Pancreas (tissue), 10 donors: ENCODE data around the gene SMURF1. TPM values are rescaled to one million over a fixed set of nuclear protein-coding genes. Genes with fewer than 3 reads are reported as not detected.
"Not testable (repeated sequence)": the region's sequence is repeated elsewhere in the genome, so short reads cannot be mapped to it uniquely, and the experiment has no call there.

Source experiments
- ATAC-seq, 4 donors: fragments of 200-7000 bp; cut with Tn5 transposase; one replicate each; pipeline versions ENCODE4 v1.8.0 to v1.9.1; 2020; ENCODE audit warnings: mild to moderate bottlenecking in 4 of 4, moderate library complexity in 4 of 4
- DNase-seq, 6 donors: peaks; one replicate each; pipeline ENCODE4 v3.0.0-alpha.2; 2020
- FAIRE-seq: peaks from 2 replicates; lab custom pipeline; 2012; peaks lifted over from hg19 to GRCh38; lab: Jason Lieb, UNC
- H3K27ac ChIP-seq, 4 donors: fragments of 200-600 bp; sonication (generic); 1 replicate in 3 of 4; 2 replicates in 1 of 4; pipeline versions ENCODE4 v1.5.0 to v1.8.0; 2020
- H3K27me3 ChIP-seq, 4 donors: fragments of 200-600 bp; one replicate each; pipeline ENCODE4 v1.8.0; 2021
- H3K36me3 ChIP-seq, 3 donors: fragments of 200-600 bp; sonication (generic) in 1 of 3; one replicate each; pipeline versions ENCODE4 v1.5.0 to v1.8.0; 2020 to 2021
- H3K4me1 ChIP-seq, 3 donors: fragments of 200-600 bp; one replicate each; pipeline ENCODE4 v1.8.0; 2021
- H3K4me3 ChIP-seq, 4 donors: fragments of 200-600 bp; sonication (generic) in 2 of 4; one replicate each; pipeline versions ENCODE4 v1.5.0 to v1.8.0; 2020 to 2021
- H3K9me3 ChIP-seq, 4 donors: fragments of 200-600 bp; one replicate each; pipeline ENCODE4 v1.8.0; 2021
- WGBS, 2 donors: extraction: QIAGEN DNeasy Blood & Tissue Kit; methylation state at CpG; one replicate each; pipeline ENCODE4 v1.1.7; 2013; 5-methylcytosine and 5-hydroxymethylcytosine counted together
- intact Hi-C, 3 donors: fragments of 100-400 bp; cut with DNase I; formaldehyde crosslinking; loops; one replicate each; pipeline versions ENCODE4 v1.11.1 to v1.14.2; 2022
- polyA plus RNA-seq, 2 donors: library from polyadenylated mRNA; stranded (reverse); fragments of 200-250 nt; gene quantifications; one replicate each; pipeline ENCODE4 v1.2.3, GENCODE V29; 2013
- total RNA-seq, 6 donors: library from RNA; stranded (reverse); fragmentation: NEBNext Ultra II Directional in 4 of 6; extraction: Animal tissue kit (Norgen Biotek cat#: 25700) in 4 of 6; gene quantifications; one replicate each; pipeline versions ENCODE4 v1.2.1 to v1.2.4, GENCODE V29; 2021 to 2023
- TF ChIP-seq, protein P1 (sequence below), 4 donors: fragments of 200-600 bp; sonication (generic) in 3 of 4; IDR thresholded peaks; one replicate each; pipeline versions ENCODE4 v1.5.0 to v1.8.0; 2021; ENCODE audit warnings: antibody characterized with exemption in 4 of 4
- donor health status: healthy with polysubstance abuse.
- donor health status: DM: no; HTN: no; CAD: no; lungs with moderate emphysema.
- donor health status: DM: no; HTN: no; CAD: no.
- donor health status: control.
- donor health status: control.
- donor health status: Bipolar disorder and iron deficiency.
- donor health status: DM: yes; HTN: yes; CAD: no.
- donor health status: DM: no; HTN: no; CAD: no.
- donor health status: DM: no; HTN: no; CAD: no.
- donor health status: DM: yes; HTN: yes; CAD: no.

SMURF1 gene
- total and polyA plus RNA-seq, 8 donors = 7.6 to 22.7 (median 14.1) TPM

DNA sequence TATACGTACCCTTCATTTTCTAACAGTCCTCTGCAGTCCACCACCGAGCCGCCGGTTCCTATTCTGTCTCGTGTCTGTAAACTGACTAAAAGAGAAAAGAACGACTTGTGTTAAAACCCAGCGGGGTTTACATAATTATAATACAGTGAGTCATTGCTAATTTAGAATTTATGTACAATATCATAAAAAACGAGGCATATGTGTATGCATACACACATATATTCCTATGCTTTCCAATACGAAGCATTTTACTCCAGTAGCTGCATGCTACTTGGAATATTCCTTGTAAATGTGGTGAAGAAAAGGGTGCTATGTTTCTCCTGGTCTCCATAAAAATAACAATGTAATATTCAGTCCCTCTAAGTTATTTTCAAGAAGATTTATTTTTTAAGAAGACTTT lies 89.1 kb downstream of the SMURF1 start:
- Histone ChIP-seq H3K4me3 (no peak overlapping the region), H3K4me1 (peaks cover 0 to 6% (median 0%) of the 10 kb centered on the region in 3 donors), H3K27me3 (no peaks in the 10 kb centered on the region), H3K36me3 (peaks cover 0 to 55% (median 22%) of the 10 kb centered on the region in 3 donors), H3K27ac (no peak overlapping the region), H3K9me3 (no peaks in the 10 kb centered on the region)
- WGBS, 2 donors = 88 to 92% methylated on average over 9 of the region's 9 CpGs
- TF ChIP-seq, protein P1, sequence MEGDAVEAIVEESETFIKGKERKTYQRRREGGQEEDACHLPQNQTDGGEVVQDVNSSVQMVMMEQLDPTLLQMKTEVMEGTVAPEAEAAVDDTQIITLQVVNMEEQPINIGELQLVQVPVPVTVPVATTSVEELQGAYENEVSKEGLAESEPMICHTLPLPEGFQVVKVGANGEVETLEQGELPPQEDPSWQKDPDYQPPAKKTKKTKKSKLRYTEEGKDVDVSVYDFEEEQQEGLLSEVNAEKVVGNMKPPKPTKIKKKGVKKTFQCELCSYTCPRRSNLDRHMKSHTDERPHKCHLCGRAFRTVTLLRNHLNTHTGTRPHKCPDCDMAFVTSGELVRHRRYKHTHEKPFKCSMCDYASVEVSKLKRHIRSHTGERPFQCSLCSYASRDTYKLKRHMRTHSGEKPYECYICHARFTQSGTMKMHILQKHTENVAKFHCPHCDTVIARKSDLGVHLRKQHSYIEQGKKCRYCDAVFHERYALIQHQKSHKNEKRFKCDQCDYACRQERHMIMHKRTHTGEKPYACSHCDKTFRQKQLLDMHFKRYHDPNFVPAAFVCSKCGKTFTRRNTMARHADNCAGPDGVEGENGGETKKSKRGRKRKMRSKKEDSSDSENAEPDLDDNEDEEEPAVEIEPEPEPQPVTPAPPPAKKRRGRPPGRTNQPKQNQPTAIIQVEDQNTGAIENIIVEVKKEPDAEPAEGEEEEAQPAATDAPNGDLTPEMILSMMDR (IDR thresholded peaks at IDR 0.05) = no peak
- no peak for FAIRE-seq
- intact Hi-C loops = loop anchor here in 1 of 3 donors (10.0 kb wide), 1 partner anchor 90 kb away; the partner anchor contains the start of gene SMURF1
- no peak for DNase-seq
- no peak for ATAC-seq

DNA sequence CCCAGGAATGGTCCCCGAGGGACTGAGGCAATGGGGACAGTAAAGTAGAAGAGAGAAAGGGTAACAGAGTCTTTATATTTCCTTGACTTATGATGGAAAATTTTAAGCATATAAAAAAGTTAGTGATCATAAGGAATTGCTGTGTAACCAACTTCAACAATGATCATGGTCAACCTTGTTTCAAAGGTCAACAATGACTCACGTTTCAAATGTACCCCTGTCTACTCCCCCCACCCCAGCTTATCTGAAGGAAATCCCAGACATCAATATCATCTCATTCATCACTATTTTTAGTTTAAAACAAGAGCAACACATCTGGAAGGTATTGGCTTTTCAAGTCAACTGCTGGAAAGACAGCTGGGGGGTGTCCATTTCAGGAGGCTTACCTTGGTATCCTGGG lies 92.9 kb downstream of the SMURF1 start:
- H3K27me3 ChIP-seq = no peaks in the 10 kb centered on the region
- H3K36me3 ChIP-seq = peaks cover 3 to 69% (median 18%) of the 10 kb centered on the region in 3 donors
- intact Hi-C loops = loop anchor here in 1 of 3 donors (10.0 kb wide), 1 partner anchor 94 kb away; the partner anchor contains the start of gene SMURF1
- H3K4me3 ChIP-seq = no peak overlapping the region
- H3K4me1 ChIP-seq = peaks cover 0 to 6% (median 0%) of the 10 kb centered on the region in 3 donors
- ATAC-seq (peak; percentile 32 to 73 (median 50)), FAIRE-seq (no peak), DNase-seq (no peak)
- TF ChIP-seq, protein P1 (IDR thresholded peaks at IDR 0.05) = no peak
- WGBS, 2 donors = 46 to 49% methylated on average over 2 of the region's 2 CpGs
- H3K27ac ChIP-seq = no peak overlapping the region
- no peaks in the 10 kb centered on the region for H3K9me3 ChIP-seq

DNA sequence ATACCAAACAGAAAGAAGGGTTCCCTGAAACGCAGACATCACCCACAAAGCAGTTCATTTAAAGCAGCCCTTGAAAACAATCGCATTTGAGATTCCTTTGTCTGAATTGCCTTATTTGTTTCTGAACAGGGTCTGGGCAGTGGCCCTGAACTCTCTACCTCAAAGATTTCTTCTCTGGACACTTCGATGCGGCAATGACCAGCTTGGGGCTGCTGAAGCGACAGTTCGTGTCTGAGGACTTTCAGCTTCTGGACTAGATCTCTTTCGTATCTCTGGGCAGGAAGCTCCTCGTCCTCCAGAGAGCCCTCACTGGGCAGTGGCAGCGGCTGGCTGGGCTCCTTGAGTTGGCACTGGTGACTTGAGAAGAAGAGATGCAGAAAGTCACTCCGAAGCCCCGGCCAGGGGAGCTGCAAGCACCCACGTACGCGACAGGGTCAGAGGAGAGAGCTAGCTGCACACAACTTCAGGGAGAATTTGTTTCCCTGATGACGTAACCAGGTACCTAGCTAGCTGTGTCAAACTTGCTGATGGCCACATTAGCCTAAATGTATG lies 96.3 kb downstream of the SMURF1 start:
- Histone ChIP-seq H3K9me3 (no peaks in the 10 kb centered on the region), H3K27me3 (no peaks in the 10 kb centered on the region), H3K4me3 (no peak overlapping the region), H3K4me1 (peaks cover 0 to 6% (median 0%) of the 10 kb centered on the region in 3 donors), H3K36me3 (peaks cover 3 to 70% (median 9%) of the 10 kb centered on the region in 3 donors), H3K27ac (no peak overlapping the region)
- DNase-seq (no peak), FAIRE-seq (no peak), ATAC-seq (no peak)
- TF ChIP-seq, protein P1 (IDR thresholded peaks at IDR 0.05) = no peak
- intact Hi-C loops = loop anchor here in 1 of 3 donors (10.0 kb wide), 1 partner anchor 257 kb away; no protein-coding TSS in a partner anchor
- 89 to 95% methylated on average over 15 of the region's 15 CpGs for WGBS, 2 donors

DNA sequence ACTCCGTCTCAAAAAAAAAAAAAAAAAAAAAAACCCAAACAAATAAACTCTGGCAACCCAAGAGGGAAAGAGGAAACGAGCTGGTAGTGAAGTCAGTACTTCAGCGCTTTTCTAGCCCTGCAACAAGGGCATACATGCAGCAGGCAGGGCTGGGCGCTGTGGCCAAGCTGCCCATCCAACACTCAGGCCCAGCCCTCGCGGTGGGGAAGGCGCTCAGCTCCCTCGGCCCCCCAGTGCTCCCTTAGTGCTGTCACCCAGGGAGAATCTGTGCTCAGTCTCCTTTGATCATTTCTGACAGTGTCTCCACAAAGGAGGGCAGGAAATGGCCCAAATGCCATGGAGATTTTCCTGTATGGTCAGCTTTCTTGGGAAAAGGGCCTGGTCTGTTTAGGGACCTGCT lies 97.2 kb downstream of the SMURF1 start:
- Histone ChIP-seq H3K36me3 (peaks cover 3 to 61% (median 9%) of the 10 kb centered on the region in 3 donors), H3K4me1 (peaks cover 0 to 9% (median 0%) of the 10 kb centered on the region in 3 donors), H3K27me3 (no peaks in the 10 kb centered on the region), H3K9me3 (no peaks in the 10 kb centered on the region), H3K4me3 (no peak overlapping the region), H3K27ac (no peak overlapping the region)
- DNase-seq (no peak), ATAC-seq (no peak), FAIRE-seq (no peak)
- intact Hi-C loops = loop anchor here in 1 of 3 donors (10.0 kb wide), 1 partner anchor 258 kb away; no protein-coding TSS in a partner anchor
- TF ChIP-seq, protein P1 (IDR thresholded peaks at IDR 0.05) = no peak
- WGBS, 2 donors = 91 to 92% methylated on average over 7 to 8 of the region's 8 CpGs

DNA sequence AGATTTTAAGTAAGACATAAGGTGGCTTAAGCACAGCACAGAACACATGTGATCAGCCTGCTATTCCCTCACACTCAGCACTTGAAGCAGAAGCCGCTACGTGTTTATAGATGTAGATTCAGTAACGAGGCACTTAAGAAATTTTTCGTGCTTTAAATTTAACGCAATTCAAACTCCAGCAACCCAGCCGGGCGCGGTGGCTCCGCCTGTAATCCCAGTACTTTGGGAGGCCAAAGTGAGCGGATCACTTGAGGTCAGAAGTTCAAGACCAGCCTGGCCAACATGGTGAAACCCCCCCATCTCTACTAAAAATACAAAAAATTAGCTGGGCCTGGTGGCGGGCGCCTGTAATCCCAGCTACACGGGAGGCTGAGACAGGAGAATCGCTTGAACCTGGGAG lies 97.6 kb downstream of the SMURF1 start:
- FAIRE-seq, DNase-seq, H3K27ac ChIP-seq, H3K9me3 ChIP-seq, ATAC-seq, H3K27me3 ChIP-seq, H3K4me3 ChIP-seq, H3K4me1 ChIP-seq: not testable (repeated sequence)
- intact Hi-C loops = loop anchor here in 1 of 3 donors (10.0 kb wide), 1 partner anchor 259 kb away; no protein-coding TSS in a partner anchor
- peaks cover 3 to 59% (median 10%) of the 10 kb centered on the region in 3 donors for H3K36me3 ChIP-seq
- 88 to 93% methylated on average over 14 of the region's 14 CpGs for WGBS, 2 donors

DNA sequence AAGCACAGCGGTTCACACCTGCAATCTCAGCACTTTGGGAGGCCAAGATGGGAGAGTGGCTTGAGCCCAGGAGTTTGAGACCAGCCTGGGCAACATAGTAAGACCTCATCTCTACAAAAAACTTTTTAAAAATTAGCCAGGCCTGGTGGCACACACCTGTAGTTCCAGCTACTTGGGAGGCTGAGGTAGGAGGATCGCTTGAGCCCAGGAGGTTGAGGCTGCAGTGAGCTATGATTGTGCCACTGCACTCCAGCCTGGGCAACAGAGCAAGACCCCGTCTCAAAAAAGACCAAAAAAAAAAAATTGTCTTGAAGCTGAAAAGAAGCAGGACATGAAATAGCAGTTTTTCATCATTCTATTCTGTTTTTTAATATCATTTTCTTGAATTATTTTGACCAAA lies 99.0 kb downstream of the SMURF1 start:
- not testable (repeated sequence) for FAIRE-seq, H3K4me3 ChIP-seq, H3K9me3 ChIP-seq, ATAC-seq, H3K27me3 ChIP-seq, H3K27ac ChIP-seq, H3K4me1 ChIP-seq, DNase-seq
- 91 to 92% methylated on average over 3 of the region's 3 CpGs for WGBS, 2 donors
- intact Hi-C loops = loop anchor here in 1 of 3 donors (10.0 kb wide), 1 partner anchor 260 kb away; no protein-coding TSS in a partner anchor
- peaks cover 3 to 56% (median 12%) of the 10 kb centered on the region in 3 donors for H3K36me3 ChIP-seq
